A549 (cell line): ENCODE results near the gene TCTN3.

Source experiments
- CEBPB ChIP-seq, 2 experiments: fragments of >200 bp in 1 of 2; sonication (Bioruptor Twin) in 1 of 2; formaldehyde crosslinking in 1 of 2; IDR thresholded peaks; 2 replicates each; pipeline ENCODE4 v1.6.1; 2012 to 2016
- CHD2 ChIP-seq: fragments of 150-350 bp; IDR thresholded peaks from 2 replicates; pipeline ENCODE4 v1.6.1; 2014; ENCODE audit warnings: low read length; ENCODE audit not compliant: partially characterized antibody
- EP300 ChIP-seq, 2 experiments: fragments of >200 bp; sonication (Bioruptor Twin); formaldehyde crosslinking; IDR thresholded peaks; 2 replicates in 1 of 2; 3 replicates in 1 of 2; pipeline ENCODE4 v1.6.1; 2016 to 2017
- HDAC2 ChIP-seq: fragments of 200-600 bp; sonication (generic); IDR thresholded peaks from 2 replicates; pipeline ENCODE4 v1.6.1; 2016
- JUN ChIP-seq, 2 experiments: fragments of >200 bp; sonication (Bioruptor Twin); formaldehyde crosslinking; IDR thresholded peaks; 2 replicates in 1 of 2; 3 replicates in 1 of 2; pipeline ENCODE4 v1.6.1; 2016 to 2017
- PHF8 ChIP-seq: fragments of 200-600 bp; sonication (generic); IDR thresholded peaks from 2 replicates; pipeline ENCODE4 v1.6.1; 2016; ENCODE audit warnings: low read depth, mild to moderate bottlenecking, antibody characterized with exemption, moderate library complexity, borderline replicate concordance
- POLR2A ChIP-seq: IDR thresholded peaks from 2 replicates; pipeline ENCODE4 v1.6.1; 2012; ENCODE audit warnings: mild to moderate bottlenecking, low read length
- RAD21 ChIP-seq, 2 experiments: fragments of >200 bp in 1 of 2; sonication (Bioruptor Twin) in 1 of 2; formaldehyde crosslinking in 1 of 2; IDR thresholded peaks in 1 of 2; conservative IDR thresholded peaks in 1 of 2; 2 replicates in 1 of 2; 3 replicates in 1 of 2; pipeline ENCODE4 v1.6.1; 2012 to 2018; ENCODE audit warnings: inconsistent platforms in 1 of 2
- RNF2 ChIP-seq: fragments of 200-600 bp; sonication (generic); IDR thresholded peaks from 2 replicates; pipeline ENCODE4 v1.6.1; 2016; ENCODE audit warnings: low read depth, mild to moderate bottlenecking, antibody characterized with exemption, moderate library complexity, borderline replicate concordance
- TP53 ChIP-seq: fragments of 250-450 bp; sonication (Bioruptor Pico); IDR thresholded peaks from 2 replicates; pipeline ENCODE4 v1.5.0; 2021; ENCODE audit warnings: mild to moderate bottlenecking, moderate library complexity
- ZC3H11A ChIP-seq: fragments of 450-650 bp; IDR thresholded peaks from 2 replicates; pipeline ENCODE4 v1.6.1; 2014; ENCODE audit warnings: antibody characterized with exemption, mild to moderate bottlenecking
- TF ChIP-seq, protein P1 (sequence below): fragments of >200 bp; sonication (Bioruptor Twin); formaldehyde crosslinking; IDR thresholded peaks from 3 replicates; pipeline ENCODE4 v1.5.1; 2016
- TF ChIP-seq, protein P2 (sequence below): IDR thresholded peaks from 2 replicates; pipeline ENCODE4 v1.6.1; 2012; ENCODE audit warnings: low read depth, borderline replicate concordance

DNA sequence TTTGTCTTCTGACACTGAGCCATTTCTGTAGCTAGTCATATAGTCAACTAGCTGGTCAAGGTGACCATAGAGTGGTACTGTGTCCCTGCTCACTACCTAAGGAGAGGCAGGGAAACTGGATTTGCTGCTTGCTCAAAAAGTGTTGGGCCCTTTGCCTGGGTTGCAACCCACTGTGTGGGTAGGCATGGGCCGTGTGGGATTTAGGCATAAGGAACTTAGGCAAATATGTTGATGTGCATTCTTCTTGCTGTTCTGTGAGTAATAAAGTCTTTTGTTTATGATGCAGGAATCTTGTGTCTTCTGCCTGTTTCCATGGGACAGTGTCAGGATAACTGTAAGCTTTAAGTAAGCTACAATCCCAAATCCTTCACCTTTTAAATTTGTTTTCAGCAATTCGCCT, 23.1 kb upstream of the TCTN3 start:
- TF ChIP-seq, protein P1, sequence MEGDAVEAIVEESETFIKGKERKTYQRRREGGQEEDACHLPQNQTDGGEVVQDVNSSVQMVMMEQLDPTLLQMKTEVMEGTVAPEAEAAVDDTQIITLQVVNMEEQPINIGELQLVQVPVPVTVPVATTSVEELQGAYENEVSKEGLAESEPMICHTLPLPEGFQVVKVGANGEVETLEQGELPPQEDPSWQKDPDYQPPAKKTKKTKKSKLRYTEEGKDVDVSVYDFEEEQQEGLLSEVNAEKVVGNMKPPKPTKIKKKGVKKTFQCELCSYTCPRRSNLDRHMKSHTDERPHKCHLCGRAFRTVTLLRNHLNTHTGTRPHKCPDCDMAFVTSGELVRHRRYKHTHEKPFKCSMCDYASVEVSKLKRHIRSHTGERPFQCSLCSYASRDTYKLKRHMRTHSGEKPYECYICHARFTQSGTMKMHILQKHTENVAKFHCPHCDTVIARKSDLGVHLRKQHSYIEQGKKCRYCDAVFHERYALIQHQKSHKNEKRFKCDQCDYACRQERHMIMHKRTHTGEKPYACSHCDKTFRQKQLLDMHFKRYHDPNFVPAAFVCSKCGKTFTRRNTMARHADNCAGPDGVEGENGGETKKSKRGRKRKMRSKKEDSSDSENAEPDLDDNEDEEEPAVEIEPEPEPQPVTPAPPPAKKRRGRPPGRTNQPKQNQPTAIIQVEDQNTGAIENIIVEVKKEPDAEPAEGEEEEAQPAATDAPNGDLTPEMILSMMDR, result no peak
- no peak for TF ChIP-seq RNF2
- TF ChIP-seq POLR2A, result no peak
- TF ChIP-seq RAD21 (conservative IDR thresholded peaks at IDR 0.05 in 1 of 2, IDR thresholded peaks at IDR 0.05 in 1 of 2), result no peak
- TF ChIP-seq HDAC2, result no peak
- no peak for TF ChIP-seq EP300 (IDR thresholded peaks at IDR 0.05)
- TF ChIP-seq CHD2, result no peak
- TF ChIP-seq, protein P2, sequence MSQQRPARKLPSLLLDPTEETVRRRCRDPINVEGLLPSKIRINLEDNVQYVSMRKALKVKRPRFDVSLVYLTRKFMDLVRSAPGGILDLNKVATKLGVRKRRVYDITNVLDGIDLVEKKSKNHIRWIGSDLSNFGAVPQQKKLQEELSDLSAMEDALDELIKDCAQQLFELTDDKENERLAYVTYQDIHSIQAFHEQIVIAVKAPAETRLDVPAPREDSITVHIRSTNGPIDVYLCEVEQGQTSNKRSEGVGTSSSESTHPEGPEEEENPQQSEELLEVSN, result no peak
- TF ChIP-seq ZC3H11A, result no peak
- TF ChIP-seq PHF8, result no peak
- TF ChIP-seq CEBPB (IDR thresholded peaks at IDR 0.05), result no peak
- TF ChIP-seq JUN (IDR thresholded peaks at IDR 0.05), result no peak
- no peak for TF ChIP-seq TP53
